Endodermal cell (in vitro differentiated cells): Measurements from ENCODE around the gene CCDC54. TPM values are rescaled to one million over a fixed set of nuclear protein-coding genes. Genes with fewer than 3 reads are reported as not detected.

Source experiments
- DNase-seq: peaks from one replicate; pipeline ENCODE4 v3.0.0-alpha.2; 2017
- H3K27ac ChIP-seq: 2 replicates; pipeline ENCODE4 v1.5.1; 2013; ENCODE audit warnings: mild to moderate bottlenecking, low read depth, low read length, moderate library complexity
- H3K27me3 ChIP-seq: 2 replicates; pipeline ENCODE4 v1.6.1; 2013; ENCODE audit warnings: mild to moderate bottlenecking, low read length, moderate library complexity; ENCODE audit not compliant: insufficient read depth, control insufficient read depth, poor library complexity, severe bottlenecking
- H3K36me3 ChIP-seq: 2 replicates; pipeline ENCODE4 v1.7.0; 2013; ENCODE audit warnings: mild to moderate bottlenecking, low read length, moderate library complexity; ENCODE audit not compliant: control insufficient read depth, insufficient read depth
- H3K4me1 ChIP-seq: one replicate; pipeline ENCODE4 v1.7.0; 2013; ENCODE audit warnings: low read length; ENCODE audit not compliant: control insufficient read depth, insufficient read depth
- H3K4me3 ChIP-seq: 2 replicates; pipeline ENCODE4 v1.5.1; 2013; ENCODE audit warnings: mild to moderate bottlenecking, low read length, moderate library complexity
- H3K9ac ChIP-seq: 2 replicates; pipeline ENCODE4 v1.6.1; 2013; ENCODE audit warnings: mild to moderate bottlenecking, low read length, moderate library complexity; ENCODE audit not compliant: poor library complexity, severe bottlenecking; ENCODE audit errors: extremely low read depth
- H3K9me3 ChIP-seq: 2 replicates; pipeline ENCODE4 v1.6.1; 2013; ENCODE audit warnings: mild to moderate bottlenecking, low read length, moderate library complexity; ENCODE audit not compliant: control insufficient read depth
- H3K27ac Mint-ChIP-seq: 2 replicates; pipeline ENCODE4 v1.8.0; 2020; ENCODE audit warnings: mixed read lengths
- H3K27me3 Mint-ChIP-seq: 2 replicates; pipeline ENCODE4 v1.8.0; 2021; ENCODE audit warnings: mild to moderate bottlenecking, mixed read lengths; ENCODE audit not compliant: insufficient read depth
- H3K36me3 Mint-ChIP-seq: 2 replicates; pipeline ENCODE4 v1.8.0; 2020; ENCODE audit warnings: low read depth, mixed read lengths
- H3K4me1 Mint-ChIP-seq: 2 replicates; pipeline ENCODE4 v1.8.0; 2020; ENCODE audit warnings: mixed read lengths
- H3K4me3 Mint-ChIP-seq: 2 replicates; pipeline ENCODE4 v1.8.0; 2020; ENCODE audit warnings: mild to moderate bottlenecking, moderate library complexity, mixed read lengths
- H3K9me3 Mint-ChIP-seq: 2 replicates; pipeline ENCODE4 v1.8.0; 2020; ENCODE audit warnings: mild to moderate bottlenecking, mixed read lengths
- CTCF ChIP-seq: fragments of 200-600 bp; sonication (generic); conservative IDR thresholded peaks from 2 replicates; pipeline ENCODE4 v1.5.0; 2021; ENCODE audit warnings: antibody characterized with exemption, mild to moderate bottlenecking
- WGBS, 2 experiments: methylation state at CpG; one replicate each; pipeline versions ENCODE4 v1.1.5 to v1.1.7; 2013; ENCODE audit warnings: missing lambda C conversion rate in 2 of 2, mixed read lengths in 1 of 2; ENCODE audit not compliant: insufficient coverage in 1 of 2, insufficient read length in 1 of 2; 5-methylcytosine and 5-hydroxymethylcytosine counted together
- total RNA-seq, 2 donors: library from RNA; stranded (reverse); fragmentation: NEBNext Ultra II Directional in 1 of 2; extraction: Animal tissue kit (Norgen Biotek cat#: 25700) in 1 of 2; gene quantifications; 2 replicates in 1 of 2; 3 replicates in 1 of 2; pipeline ENCODE4 v1.2.1, GENCODE V29; 2021

The CCDC54 gene
- total RNA-seq, 2 donors from 2014 or later, result not detected

DNA sequence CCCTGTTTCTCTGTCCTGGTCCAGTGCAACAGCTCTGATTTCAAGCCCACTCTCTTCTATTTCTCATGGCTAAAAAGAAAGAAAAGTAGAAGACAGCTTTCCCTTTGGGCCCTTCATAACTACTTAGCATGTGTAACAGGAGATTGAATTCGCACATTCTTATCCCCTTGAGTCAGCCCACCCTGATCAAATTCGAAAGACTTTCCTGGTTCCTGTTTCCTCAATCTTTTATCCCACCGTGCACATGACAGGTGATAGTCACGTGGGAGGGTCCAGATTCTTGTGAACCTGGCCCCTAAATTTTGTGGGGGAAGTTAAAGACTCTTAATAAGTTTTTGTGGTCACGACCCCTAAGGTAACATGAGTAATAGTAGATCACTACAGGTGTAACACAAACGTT is 4.7 kb upstream of the CCDC54 start:
- DNase-seq, result no peak
- peaks cover 4% of the 10 kb centered on the region for H3K4me1 Mint-ChIP-seq
- H3K27me3 ChIP-seq, result no peaks in the 10 kb centered on the region
- no peak overlapping the region for H3K27ac ChIP-seq
- H3K36me3 ChIP-seq, result no peaks in the 10 kb centered on the region
- H3K9me3 Mint-ChIP-seq, result no peaks in the 10 kb centered on the region
- TF ChIP-seq CTCF, result no peak
- H3K9me3 ChIP-seq, result no peaks in the 10 kb centered on the region
- 80 to 87% methylated on average over 3 to 6 of the region's 6 CpGs for WGBS, 2 experiments
- no peak overlapping the region for H3K4me3 ChIP-seq
- no peak overlapping the region for H3K4me3 Mint-ChIP-seq
- peaks cover 4% of the 10 kb centered on the region for H3K36me3 Mint-ChIP-seq
- no peaks in the 10 kb centered on the region for H3K27me3 Mint-ChIP-seq
- H3K9ac ChIP-seq, result no peak overlapping the region
- no peak overlapping the region for H3K27ac Mint-ChIP-seq
- no peaks in the 10 kb centered on the region for H3K4me1 ChIP-seq

GRCh38 chr3:107373896-107374295 is 3.3 kb upstream of the CCDC54 start:
- Mint-ChIP-seq H3K4me1 (peaks cover 4% of the 10 kb centered on the region), H3K27me3 (no peaks in the 10 kb centered on the region), H3K9me3 (no peaks in the 10 kb centered on the region), H3K4me3 (no peak overlapping the region), H3K36me3 (no peaks in the 10 kb centered on the region), H3K27ac (no peak overlapping the region)
- H3K4me1 ChIP-seq, result no peaks in the 10 kb centered on the region
- no peak for TF ChIP-seq CTCF
- no peaks in the 10 kb centered on the region for H3K9me3 ChIP-seq
- 92 to 98% methylated on average over 5 to 6 of the region's 6 CpGs for WGBS, 2 experiments
- H3K36me3 ChIP-seq, result no peaks in the 10 kb centered on the region
- H3K9ac ChIP-seq, result no peak overlapping the region
- no peaks in the 10 kb centered on the region for H3K27me3 ChIP-seq
- H3K4me3 ChIP-seq, result no peak overlapping the region
- no peak overlapping the region for H3K27ac ChIP-seq
- DNase-seq, result no peak

DNA sequence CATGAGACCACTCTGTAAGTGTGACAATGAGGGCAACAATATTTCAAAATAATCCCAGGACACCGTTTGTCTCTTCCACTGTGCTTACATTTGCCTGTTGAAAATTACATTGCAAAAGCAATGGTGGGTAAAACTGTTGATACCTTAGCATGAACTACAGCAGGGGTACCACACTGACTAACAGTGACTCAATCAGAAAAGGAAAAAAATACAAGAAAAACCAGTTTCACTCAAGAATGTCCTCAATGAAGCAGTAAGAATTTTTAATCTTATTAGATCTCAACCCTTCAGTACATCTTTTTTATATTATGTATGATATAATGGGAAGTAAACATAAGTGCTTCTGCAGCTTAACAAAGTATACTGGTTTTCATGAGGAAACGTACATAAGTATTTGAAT is 1.6 kb upstream of the CCDC54 start:
- TF ChIP-seq CTCF, result no peak
- Mint-ChIP-seq H3K27me3 (no peaks in the 10 kb centered on the region), H3K9me3 (no peaks in the 10 kb centered on the region), H3K36me3 (no peaks in the 10 kb centered on the region), H3K27ac (no peak overlapping the region), H3K4me1 (peaks cover 4% of the 10 kb centered on the region), H3K4me3 (no peak overlapping the region)
- Histone ChIP-seq H3K27me3 (no peaks in the 10 kb centered on the region), H3K9ac (no peak overlapping the region), H3K27ac (no peak overlapping the region), H3K4me1 (no peaks in the 10 kb centered on the region), H3K36me3 (no peaks in the 10 kb centered on the region), H3K4me3 (no peak overlapping the region), H3K9me3 (no peaks in the 10 kb centered on the region)
- DNase-seq, result no peak
- WGBS, 2 experiments, result 80 to 87% methylated on average over 2 of the region's 2 CpGs
